Hindlimb muscle (tissue), 1 donor: ENCODE measurements around the gene OR2Y1. TPM values are rescaled to one million over a fixed set of nuclear protein-coding genes. Genes with fewer than 3 reads are reported as not detected.
"Not testable (repeated sequence)": the region's sequence is repeated elsewhere in the genome, so short reads cannot be mapped to it uniquely, and the experiment has no call there.

ENCODE experiments used
- DNase-seq: peaks from one replicate; pipeline ENCODE4 v3.0.0-alpha.2; 2013
- polyA plus RNA-seq: library from polyadenylated mRNA; unstranded; fragments of 120-200 nt; gene quantifications from one replicate; pipeline ENCODE4 v1.2.1, GENCODE V29; 2013; ENCODE audit not compliant: insufficient read length

The OR2Y1 gene, protein sequence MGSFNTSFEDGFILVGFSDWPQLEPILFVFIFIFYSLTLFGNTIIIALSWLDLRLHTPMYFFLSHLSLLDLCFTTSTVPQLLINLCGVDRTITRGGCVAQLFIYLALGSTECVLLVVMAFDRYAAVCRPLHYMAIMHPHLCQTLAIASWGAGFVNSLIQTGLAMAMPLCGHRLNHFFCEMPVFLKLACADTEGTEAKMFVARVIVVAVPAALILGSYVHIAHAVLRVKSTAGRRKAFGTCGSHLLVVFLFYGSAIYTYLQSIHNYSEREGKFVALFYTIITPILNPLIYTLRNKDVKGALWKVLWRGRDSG
- polyA plus RNA-seq, result not detected

DNA sequence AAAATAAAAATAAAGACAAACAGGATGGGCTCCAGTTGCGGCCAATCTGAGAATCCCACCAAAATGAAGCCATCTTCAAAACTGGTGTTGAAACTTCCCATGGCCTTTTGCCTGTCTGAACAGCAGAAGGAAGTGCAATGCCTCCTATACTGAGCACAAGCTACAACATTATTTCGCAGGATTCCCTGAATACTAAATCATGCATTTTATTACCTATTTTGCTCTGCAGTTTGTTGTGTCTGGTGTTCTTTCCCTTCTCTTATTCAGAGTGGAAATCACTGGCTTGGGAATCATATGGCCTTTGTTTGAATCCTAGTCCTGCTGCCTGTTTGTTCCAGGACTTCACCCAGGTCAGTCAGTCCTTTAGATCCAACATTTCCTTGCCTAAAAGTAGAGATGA, at the start of gene OR2Y1:
OR2Y1 (minus strand) TSS at position 101 of the 400 bp plus-strand sequence; CDS start at position 101, 0 bp downstream.
- no peak for DNase-seq

DNA sequence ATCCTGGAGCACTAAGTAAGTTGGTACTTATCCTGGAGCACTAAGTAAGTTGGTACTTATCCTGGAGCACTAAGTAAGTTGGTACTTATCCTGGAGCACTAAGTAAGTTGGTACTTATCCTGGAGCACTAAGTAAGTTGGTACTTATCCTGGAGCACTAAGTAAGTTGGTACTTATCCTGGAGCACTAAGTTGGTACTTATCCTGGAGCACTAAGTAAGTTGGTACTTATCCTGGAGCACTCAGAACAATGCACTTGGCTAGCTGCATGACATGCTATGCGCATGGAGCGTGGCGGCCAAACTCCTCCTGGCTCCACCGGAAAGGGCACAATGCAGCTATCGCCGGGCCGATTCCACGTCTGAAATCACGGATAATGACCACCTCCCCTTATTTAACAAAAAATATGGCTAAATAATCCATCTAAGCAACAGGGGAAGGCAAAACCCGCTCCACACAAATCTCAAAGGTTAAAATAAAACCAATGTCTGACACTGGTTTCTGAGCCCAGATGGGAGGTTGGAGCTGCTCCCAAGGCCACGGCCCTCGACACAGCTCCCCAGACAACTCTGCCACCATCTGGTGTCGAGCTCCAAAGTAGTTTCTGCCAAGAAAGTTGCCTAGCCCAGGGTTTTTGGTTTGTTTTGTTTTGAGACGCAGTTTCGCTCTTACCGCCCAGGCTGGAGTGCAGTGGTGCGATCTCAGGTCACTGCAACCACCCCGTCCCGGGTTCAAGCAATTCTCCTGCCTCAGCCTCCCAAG, 49.0 kb upstream of the OR2Y1 start:
- not testable (repeated sequence) for DNase-seq

DNA sequence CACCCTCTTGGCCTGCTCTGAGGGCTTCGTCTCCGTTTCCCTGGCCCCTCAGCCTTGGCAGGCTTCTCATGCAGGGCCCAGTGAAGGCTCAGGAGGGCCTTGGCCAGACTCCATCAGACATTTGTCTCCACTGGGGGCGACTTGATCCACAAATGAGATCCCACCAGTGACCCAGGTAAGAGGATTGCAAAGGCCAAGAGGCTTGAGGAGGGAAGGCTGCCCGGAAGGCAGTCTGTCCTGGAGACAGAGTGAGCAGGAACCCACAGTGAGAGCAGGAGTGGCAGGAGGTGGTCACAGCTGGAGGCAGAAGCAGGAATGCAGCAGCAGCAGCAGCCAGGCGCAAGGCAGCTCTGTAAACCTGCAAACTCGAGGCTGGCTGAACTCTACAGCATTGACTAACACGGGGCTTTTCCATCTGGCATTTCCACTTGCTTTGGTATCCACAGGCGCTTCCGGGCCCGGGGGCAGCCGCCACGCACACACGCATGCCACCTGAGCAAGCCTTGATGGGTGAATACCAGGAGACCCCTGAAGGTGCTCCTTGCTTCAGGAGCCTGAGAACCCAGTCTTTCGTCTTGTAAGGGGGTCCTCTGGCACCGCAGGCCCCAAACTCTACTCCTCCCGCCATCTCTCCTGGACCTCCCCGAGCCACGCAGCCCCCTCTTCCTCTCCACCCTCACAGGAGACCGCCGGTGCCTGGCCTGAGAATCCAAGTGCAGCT, 48.0 kb upstream of the OR2Y1 start:
- no peak for DNase-seq

- DNase-seq, result no peak
Measured at GRCh38 chr5:180786531-180787398, 46.9 kb upstream of the OR2Y1 start.

- DNase-seq, result peak; percentile 44
Measured at GRCh38 chr5:180785794-180786221, 46.0 kb upstream of the OR2Y1 start.

DNA sequence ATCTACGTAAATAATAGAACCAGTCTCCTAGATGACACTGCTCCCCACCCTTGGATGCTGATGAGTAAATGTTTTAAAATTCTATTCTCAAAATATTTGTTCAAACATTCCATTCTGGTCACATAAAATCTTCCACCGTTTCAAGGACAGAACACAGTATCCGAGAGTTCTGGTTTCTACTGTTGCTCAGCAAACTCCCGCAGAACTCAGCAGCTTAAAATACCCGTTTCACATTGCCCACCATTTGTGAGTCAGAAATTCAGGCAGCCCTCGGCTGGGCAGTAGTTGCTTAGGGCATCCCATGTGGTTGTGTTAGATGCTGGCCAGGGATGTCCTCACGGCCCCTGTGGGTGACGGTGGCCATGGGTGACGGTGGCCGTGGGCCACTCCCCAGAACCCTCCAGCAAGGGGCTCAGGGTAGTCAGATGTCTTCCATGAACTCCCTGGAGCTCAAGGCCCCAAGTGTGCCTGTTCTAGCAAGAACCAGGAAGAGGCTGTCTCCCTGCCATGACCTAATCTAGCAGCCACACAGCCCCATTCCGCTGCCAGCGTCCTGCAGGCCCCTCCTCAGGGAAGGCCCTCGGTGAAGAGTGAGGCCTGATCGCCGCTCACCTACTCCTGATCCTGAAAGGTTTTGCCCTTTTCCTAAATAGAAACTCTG, 45.4 kb upstream of the OR2Y1 start:
- no peak for DNase-seq

DNA sequence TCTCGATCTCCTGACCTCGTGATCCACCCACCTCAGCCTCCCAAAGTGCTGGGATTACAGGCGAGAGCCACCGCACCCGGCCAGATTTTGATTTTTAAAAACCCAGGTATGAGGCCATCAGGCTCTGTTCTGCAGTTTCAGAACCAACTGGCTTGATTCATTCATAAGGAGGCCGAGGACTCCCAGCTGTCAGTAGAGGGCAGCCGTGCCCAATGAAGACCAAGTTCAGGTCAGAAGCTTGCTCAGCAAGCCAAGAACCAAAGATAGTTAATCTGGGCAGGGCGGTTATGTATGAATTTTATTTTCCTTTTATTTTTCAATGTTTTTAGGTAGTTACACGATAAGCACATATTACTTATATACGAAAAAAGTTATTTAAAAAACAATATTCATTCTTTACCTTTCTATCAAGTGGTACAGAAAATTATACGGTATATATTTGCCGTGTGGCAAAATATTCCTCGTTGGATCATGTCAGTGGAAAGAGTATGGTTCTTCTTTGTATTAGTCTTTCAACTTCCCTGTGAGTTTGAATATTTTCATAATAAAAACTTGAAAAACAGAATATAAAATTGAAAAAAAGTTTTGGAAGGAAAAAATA, 44.7 kb upstream of the OR2Y1 start:
- peak; percentile 81 for DNase-seq

- no peak for DNase-seq
Measured at GRCh38 chr5:180783340-180784052, 43.6 kb upstream of the OR2Y1 start.

- DNase-seq, result no peak
Measured at GRCh38 chr5:180782748-180783147, 42.9 kb upstream of the OR2Y1 start.

DNA sequence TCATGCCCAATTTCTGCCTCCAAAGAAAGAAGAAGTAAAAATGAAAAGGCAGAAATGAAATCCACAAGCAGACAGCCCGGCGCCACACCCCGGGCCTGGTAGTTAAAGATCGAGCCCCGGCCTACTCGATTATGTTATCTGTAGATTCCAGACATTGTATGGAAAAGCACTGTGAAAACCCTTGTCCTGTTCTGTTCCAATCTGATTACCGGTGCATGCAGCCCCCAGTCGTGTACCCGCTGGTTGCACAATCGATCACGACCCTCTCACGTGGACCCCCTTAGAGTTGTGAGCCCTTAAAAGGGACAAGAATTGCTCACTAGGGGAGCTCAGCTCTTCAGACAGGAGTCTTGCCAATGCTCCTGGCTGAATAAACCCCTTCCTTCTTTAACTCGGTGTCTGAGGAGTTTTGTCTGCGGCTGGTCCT, 42.1 kb upstream of the OR2Y1 start:
- not testable (repeated sequence) for DNase-seq

DNA sequence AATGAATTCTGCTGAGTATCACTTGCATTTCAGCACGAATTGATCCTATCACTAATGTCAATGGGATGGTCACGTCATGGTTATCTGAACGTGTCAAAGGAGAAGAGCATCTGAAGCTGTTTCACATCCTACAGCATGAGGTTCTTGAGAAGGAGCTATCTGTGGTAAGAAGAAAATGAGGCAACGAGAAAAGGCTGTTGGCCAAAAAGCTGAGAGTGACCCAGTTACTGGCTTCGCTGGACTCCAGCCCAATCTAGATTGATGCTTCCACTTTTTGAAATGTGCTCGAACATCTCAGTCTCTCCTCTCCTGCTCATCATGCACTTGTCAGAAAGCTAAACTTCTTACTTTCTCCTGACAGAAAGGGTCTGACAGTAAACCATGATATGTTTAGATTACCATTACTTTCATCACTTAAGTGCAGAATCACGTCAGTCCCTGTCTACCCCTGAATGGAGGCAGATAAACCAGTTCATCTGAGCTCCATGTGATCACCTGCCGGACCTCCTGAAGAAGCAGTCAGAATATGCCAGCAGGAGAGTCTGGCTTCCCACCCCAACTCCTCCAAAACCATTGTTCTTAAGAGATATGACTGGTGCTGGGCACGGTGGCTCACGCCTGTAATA, 40.2 kb upstream of the OR2Y1 start:
- no peak for DNase-seq

DNA sequence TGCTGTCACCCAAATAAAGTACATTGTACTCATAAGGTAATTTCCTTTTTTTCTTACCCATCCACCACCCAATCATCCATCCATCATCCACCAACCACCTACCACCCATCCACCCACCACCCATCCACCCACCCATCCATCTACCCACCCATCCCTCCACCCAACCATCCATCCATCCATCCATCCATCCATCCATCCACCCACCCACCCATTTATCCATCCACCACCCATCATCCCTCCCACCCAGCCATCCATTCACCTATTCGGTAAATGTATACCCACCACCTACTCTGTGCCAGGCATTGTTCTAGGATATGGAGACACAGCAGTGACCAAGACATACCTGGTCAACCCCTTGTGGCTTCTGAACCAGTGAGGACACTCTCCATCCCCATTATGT, 37.6 kb upstream of the OR2Y1 start:
- no peak for DNase-seq

GRCh38 chr5:180776376-180776775, 36.5 kb upstream of the OR2Y1 start:
- DNase-seq, result no peak

- no peak for DNase-seq
Measured at GRCh38 chr5:180775624-180776023, 35.8 kb upstream of the OR2Y1 start.

GRCh38 chr5:180771839-180772238, 32.0 kb upstream of the OR2Y1 start:
- no peak for DNase-seq

DNA sequence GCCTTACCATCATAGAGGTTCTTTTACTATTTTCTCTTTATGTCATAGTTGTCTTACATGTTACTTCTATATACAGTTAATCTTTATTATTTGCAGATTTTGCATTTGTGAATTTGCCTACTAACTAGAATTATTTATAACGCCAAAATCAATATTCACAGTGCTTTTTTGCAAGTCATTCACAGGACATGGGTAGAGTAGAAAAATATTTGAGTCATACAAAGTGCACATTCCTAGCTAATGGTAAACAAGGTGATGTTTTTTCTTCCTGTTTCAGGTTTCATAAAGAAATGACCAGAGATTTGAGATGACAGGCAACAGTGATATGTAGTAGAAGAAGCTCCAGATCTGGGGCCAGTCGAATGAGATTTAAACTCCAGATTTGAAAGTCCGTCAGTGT, 30.0 kb upstream of the OR2Y1 start:
- DNase-seq, result no peak

- DNase-seq, result no peak
Measured at GRCh38 chr5:180755601-180756000, 15.7 kb upstream of the OR2Y1 start.

- no peak for DNase-seq
Measured at GRCh38 chr5:180744253-180744652, 4.4 kb upstream of the OR2Y1 start.

DNA sequence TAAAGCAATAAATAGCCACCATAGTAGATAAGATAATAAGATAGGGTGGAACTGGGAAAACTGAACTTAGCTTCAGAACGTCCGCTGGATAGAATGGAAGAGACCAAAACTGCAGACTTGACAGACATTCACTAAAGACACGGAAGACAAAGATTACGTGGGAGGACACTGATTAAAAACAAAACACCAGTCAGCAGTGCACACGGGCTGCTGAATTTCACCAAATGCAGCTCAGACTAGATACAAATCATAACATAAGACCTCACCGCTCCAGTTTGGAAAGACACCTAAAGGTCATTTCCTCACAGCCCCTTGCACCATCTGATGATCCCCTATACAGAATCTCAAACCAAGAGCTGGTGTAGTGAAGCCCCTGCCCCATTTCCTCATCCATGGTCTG, 2.9 kb upstream of the OR2Y1 start:
- no peak for DNase-seq

DNA sequence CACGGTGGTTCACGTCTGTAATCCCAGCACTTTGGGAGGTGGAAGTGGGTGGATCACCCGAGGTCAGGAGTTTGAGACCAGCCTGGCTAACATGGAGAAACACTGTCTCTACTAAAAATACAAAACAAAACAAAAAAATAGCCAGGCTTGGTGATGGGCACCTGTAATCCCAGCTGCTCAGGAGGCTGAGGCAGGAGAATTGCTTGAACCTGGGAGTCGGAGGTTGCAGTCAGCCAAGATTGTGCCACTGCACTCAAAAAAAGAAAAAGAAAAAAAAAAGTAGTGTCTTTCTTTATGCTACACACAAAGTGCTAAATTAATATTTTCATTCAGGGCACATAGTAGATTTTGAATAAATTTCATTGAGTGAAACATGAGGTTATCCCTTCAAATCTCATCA, 1.1 kb upstream of the OR2Y1 start:
- not testable (repeated sequence) for DNase-seq
